Esophagus muscularis mucosa (tissue), 4 donors: Measurements from ENCODE around the gene PRICKLE1.

Experiments used
- CTCF ChIP-seq, 3 experiments: fragments of 200-600 bp in 2 of 3; fragments of 450-650 bp in 1 of 3; sonication (generic) in 2 of 3; IDR thresholded peaks; one replicate each; pipeline ENCODE4 v1.5.1; 2017 to 2019; ENCODE audit warnings: antibody characterized with exemption in 3 of 3, mild to moderate bottlenecking in 2 of 3, moderate library complexity in 1 of 3
- EP300 ChIP-seq: sonication (generic); formaldehyde crosslinking; IDR thresholded peaks from one replicate; pipeline ENCODE4 v1.6.1; 2017; ENCODE audit warnings: antibody characterized with exemption
- POLR2A ChIP-seq: fragments of 450-650 bp; IDR thresholded peaks from one replicate; pipeline ENCODE4 v1.6.1; 2017; ENCODE audit warnings: antibody characterized with exemption, moderate library complexity, mild to moderate bottlenecking, low read depth

GRCh38 chr12:42625611-42626010 lies 36.1 kb upstream of the PRICKLE1 start:
- TF ChIP-seq CTCF (IDR thresholded peaks at IDR 0.05) (no peak), EP300 (no peak), POLR2A (no peak)
